ENCODE results near the gene RNASET2.
"Not testable (repeated sequence)": the region's sequence is repeated elsewhere in the genome, so short reads cannot be mapped to it uniquely, and the experiment has no call there.

Gene RNASET2

GRCh38 chr6:166915484-166915883 lies 40.9 kb downstream of the RNASET2 start:
- H3K27me3 ChIP-seq (ENCODE audit: control insufficient read depth in 2 of 2, insufficient read depth in 2 of 2, low read length in 2 of 2); H3K4me1 ChIP-seq (ENCODE audit: control insufficient read depth in 2 of 2, insufficient read depth in 2 of 2, low read length in 2 of 2); H3K4me3 ChIP-seq (ENCODE audit: low read length in 2 of 2); H3K9me3 ChIP-seq (ENCODE audit: control insufficient read depth in 2 of 2, low read length in 2 of 2); H3K36me3 ChIP-seq (ENCODE audit: control insufficient read depth in 2 of 2, insufficient read depth in 2 of 2, low read length in 2 of 2); H3K9ac ChIP-seq (ENCODE audit: low read depth in 1 of 2, low read length in 2 of 2); H3K27ac ChIP-seq (ENCODE audit: low read depth in 2 of 2, low read length in 2 of 2): not testable (repeated sequence)

DNA sequence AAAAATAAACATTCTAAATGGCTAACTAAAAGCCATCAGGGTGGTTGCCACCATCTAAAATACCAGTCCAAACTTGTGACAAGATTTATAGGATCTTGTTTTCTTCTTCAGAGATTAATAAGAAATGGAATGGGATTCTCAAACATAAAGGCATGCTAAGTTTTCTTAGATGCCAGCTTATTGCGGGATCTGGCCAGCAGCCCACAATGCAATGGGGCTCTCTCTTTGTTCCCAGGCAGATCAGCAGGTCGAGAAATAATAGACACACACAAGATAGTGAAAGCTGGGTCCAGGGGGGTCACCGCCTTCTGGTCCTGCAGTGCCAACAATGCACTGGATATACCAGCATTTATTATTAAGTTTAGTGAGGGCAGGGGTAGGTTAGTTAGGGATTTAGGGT lies 41.4 kb downstream of the RNASET2 start:
- H3K4me1 ChIP-seq (ENCODE audit: control insufficient read depth in 2 of 2, insufficient read depth in 2 of 2, low read length in 2 of 2); H3K4me3 ChIP-seq (ENCODE audit: low read length in 2 of 2); H3K27ac ChIP-seq (ENCODE audit: low read depth in 2 of 2, low read length in 2 of 2); H3K9ac ChIP-seq (ENCODE audit: low read depth in 1 of 2, low read length in 2 of 2); H3K27me3 ChIP-seq (ENCODE audit: control insufficient read depth in 2 of 2, insufficient read depth in 2 of 2, low read length in 2 of 2); H3K9me3 ChIP-seq (ENCODE audit: control insufficient read depth in 2 of 2, low read length in 2 of 2); H3K36me3 ChIP-seq (ENCODE audit: control insufficient read depth in 2 of 2, insufficient read depth in 2 of 2, low read length in 2 of 2): not testable (repeated sequence)

DNA sequence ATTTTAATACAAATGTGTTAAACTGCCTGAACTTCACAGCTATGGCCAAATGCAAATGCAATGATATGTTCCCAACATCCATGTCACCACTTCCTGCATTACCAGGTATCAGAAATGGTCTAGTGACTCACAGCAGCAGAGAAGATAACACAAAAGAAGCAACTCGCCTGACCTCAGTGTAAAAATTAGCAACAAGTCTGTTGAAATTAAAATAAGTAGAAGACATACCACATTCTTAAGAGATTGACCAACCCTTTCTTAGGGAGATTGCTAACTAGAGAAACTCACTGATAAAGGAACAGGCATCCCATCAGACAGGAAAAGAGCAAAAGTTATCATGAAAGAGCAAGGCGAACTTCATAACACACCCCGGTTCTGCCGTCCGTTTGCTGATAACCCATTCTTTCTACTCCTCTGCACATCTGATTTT lies 45.1 kb downstream of the RNASET2 start:
- H3K9me3 ChIP-seq (ENCODE audit: control insufficient read depth in 2 of 2, low read length in 2 of 2), result no peaks in the 10 kb centered on the region
- H3K4me1 ChIP-seq (ENCODE audit: control insufficient read depth in 2 of 2, insufficient read depth in 2 of 2, low read length in 2 of 2), result peaks cover 0 to 3% of the 10 kb centered on the region in 2 donors
- no peak overlapping the region for H3K9ac ChIP-seq (ENCODE audit: low read depth in 1 of 2, low read length in 2 of 2)
- no peaks in the 10 kb centered on the region for H3K27me3 ChIP-seq (ENCODE audit: control insufficient read depth in 2 of 2, insufficient read depth in 2 of 2, low read length in 2 of 2)
- H3K36me3 ChIP-seq (ENCODE audit: control insufficient read depth in 2 of 2, insufficient read depth in 2 of 2, low read length in 2 of 2), result no peaks in the 10 kb centered on the region
- no peak overlapping the region for H3K27ac ChIP-seq (ENCODE audit: low read depth in 2 of 2, low read length in 2 of 2)
- H3K4me3 ChIP-seq (ENCODE audit: low read length in 2 of 2), result no peak overlapping the region

DNA sequence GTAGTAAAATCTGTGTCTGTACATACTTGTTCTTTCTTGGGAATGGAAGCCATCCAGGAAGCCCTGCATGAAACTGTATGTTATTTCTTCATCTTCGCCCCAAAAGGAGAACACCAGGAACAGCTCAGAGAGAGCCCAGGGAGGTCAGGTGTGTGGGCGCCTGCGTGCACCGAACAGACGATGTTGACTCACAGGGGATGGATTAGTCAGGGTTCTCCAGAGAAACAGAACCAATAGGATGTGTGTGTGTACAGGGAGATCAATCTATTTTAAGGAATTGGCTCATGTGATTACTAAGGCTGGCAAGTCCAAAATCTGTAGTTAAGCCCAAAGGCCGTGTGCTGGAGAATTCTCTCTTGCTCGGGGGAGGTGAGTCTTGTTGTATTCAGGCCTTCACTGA lies 45.7 kb downstream of the RNASET2 start:
- H3K27ac ChIP-seq (ENCODE audit: low read depth in 2 of 2, low read length in 2 of 2), result no peak overlapping the region
- no peak overlapping the region for H3K9ac ChIP-seq (ENCODE audit: low read depth in 1 of 2, low read length in 2 of 2)
- H3K4me3 ChIP-seq (ENCODE audit: low read length in 2 of 2), result no peak overlapping the region
- H3K27me3 ChIP-seq (ENCODE audit: control insufficient read depth in 2 of 2, insufficient read depth in 2 of 2, low read length in 2 of 2), result no peaks in the 10 kb centered on the region
- H3K36me3 ChIP-seq (ENCODE audit: control insufficient read depth in 2 of 2, insufficient read depth in 2 of 2, low read length in 2 of 2), result no peaks in the 10 kb centered on the region
- H3K4me1 ChIP-seq (ENCODE audit: control insufficient read depth in 2 of 2, insufficient read depth in 2 of 2, low read length in 2 of 2), result peaks cover 0 to 3% of the 10 kb centered on the region in 2 donors
- H3K9me3 ChIP-seq (ENCODE audit: control insufficient read depth in 2 of 2, low read length in 2 of 2), result no peaks in the 10 kb centered on the region

- Histone ChIP-seq H3K9ac (ENCODE audit: low read depth in 1 of 2, low read length in 2 of 2) (no peak overlapping the region), H3K4me1 (ENCODE audit: control insufficient read depth in 2 of 2, insufficient read depth in 2 of 2, low read length in 2 of 2) (peaks cover 0 to 3% of the 10 kb centered on the region in 2 donors), H3K9me3 (ENCODE audit: control insufficient read depth in 2 of 2, low read length in 2 of 2) (no peaks in the 10 kb centered on the region), H3K27ac (ENCODE audit: low read depth in 2 of 2, low read length in 2 of 2) (no peak overlapping the region), H3K36me3 (ENCODE audit: control insufficient read depth in 2 of 2, insufficient read depth in 2 of 2, low read length in 2 of 2) (no peaks in the 10 kb centered on the region), H3K4me3 (ENCODE audit: low read length in 2 of 2) (no peak overlapping the region), H3K27me3 (ENCODE audit: control insufficient read depth in 2 of 2, insufficient read depth in 2 of 2, low read length in 2 of 2) (no peaks in the 10 kb centered on the region)
These were observed 47.5 kb downstream of the RNASET2 start for GRCh38 chr6:166908811-166909210.

DNA sequence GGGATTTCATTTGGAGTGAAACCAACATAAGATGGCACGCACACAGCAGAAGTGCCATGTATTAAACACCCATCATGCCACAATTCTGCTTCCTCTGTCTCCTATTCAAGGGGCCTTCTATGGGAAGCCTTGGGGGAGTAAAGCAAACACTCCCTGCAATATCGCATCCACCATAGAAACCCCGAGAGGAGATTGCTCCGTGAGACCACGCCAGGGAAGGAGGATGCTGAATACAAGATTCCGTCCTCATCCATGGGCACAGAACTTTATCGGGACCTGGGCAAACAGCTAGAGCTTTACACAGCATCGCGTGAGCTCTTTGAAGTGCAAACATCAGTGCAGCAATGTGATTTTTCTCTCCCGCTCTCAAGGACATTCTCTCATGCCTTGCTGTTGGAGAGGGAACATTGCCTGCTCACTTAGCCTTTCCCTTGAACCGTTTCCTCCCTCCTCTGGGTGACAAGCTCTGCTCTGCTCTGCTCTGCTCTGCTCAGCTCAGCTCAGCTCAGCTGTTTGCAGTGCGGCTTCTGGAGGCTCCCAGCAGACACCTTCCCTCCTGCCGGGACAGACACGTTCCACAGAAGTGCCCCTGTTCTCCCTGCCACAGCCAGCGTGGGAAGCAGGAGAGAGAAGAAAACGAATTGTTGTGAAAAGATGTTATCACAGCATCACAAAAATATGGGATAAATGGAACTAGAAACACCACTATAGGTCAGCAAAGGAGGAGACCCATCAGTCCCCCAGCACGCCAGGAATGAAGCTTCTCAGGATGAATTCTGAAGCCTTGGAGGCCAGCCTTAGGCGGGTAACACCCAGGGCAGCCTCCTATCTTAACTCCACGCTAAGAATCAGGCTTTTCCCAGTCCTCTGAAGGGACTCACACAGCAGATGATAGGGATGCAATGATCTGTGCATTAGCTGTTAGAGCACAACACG lies 48.2 kb downstream of the RNASET2 start:
- Histone ChIP-seq H3K4me1 (ENCODE audit: control insufficient read depth in 2 of 2, insufficient read depth in 2 of 2, low read length in 2 of 2) (peaks cover 0 to 3% of the 10 kb centered on the region in 2 donors), H3K27ac (ENCODE audit: low read depth in 2 of 2, low read length in 2 of 2) (no peak overlapping the region), H3K36me3 (ENCODE audit: control insufficient read depth in 2 of 2, insufficient read depth in 2 of 2, low read length in 2 of 2) (no peaks in the 10 kb centered on the region), H3K4me3 (ENCODE audit: low read length in 2 of 2) (no peak overlapping the region), H3K9ac (ENCODE audit: low read depth in 1 of 2, low read length in 2 of 2) (no peak overlapping the region), H3K9me3 (ENCODE audit: control insufficient read depth in 2 of 2, low read length in 2 of 2) (no peaks in the 10 kb centered on the region), H3K27me3 (ENCODE audit: control insufficient read depth in 2 of 2, insufficient read depth in 2 of 2, low read length in 2 of 2) (no peaks in the 10 kb centered on the region)

GRCh38 chr6:166907373-166907841 lies 48.9 kb downstream of the RNASET2 start:
- H3K9me3 ChIP-seq (ENCODE audit: control insufficient read depth in 2 of 2, low read length in 2 of 2), result no peaks in the 10 kb centered on the region
- no peaks in the 10 kb centered on the region for H3K27me3 ChIP-seq (ENCODE audit: control insufficient read depth in 2 of 2, insufficient read depth in 2 of 2, low read length in 2 of 2)
- no peaks in the 10 kb centered on the region for H3K36me3 ChIP-seq (ENCODE audit: control insufficient read depth in 2 of 2, insufficient read depth in 2 of 2, low read length in 2 of 2)
- H3K4me3 ChIP-seq (ENCODE audit: low read length in 2 of 2), result peak overlapping the region in 1 of 2 donors; percentile 17
- no peak overlapping the region for H3K27ac ChIP-seq (ENCODE audit: low read depth in 2 of 2, low read length in 2 of 2)
- H3K4me1 ChIP-seq (ENCODE audit: control insufficient read depth in 2 of 2, insufficient read depth in 2 of 2, low read length in 2 of 2), result peaks cover 0 to 3% of the 10 kb centered on the region in 2 donors
- H3K9ac ChIP-seq (ENCODE audit: low read depth in 1 of 2, low read length in 2 of 2), result no peak overlapping the region

GRCh38 chr6:166906376-166907044 lies 49.8 kb downstream of the RNASET2 start:
- no peaks in the 10 kb centered on the region for H3K27me3 ChIP-seq (ENCODE audit: control insufficient read depth in 2 of 2, insufficient read depth in 2 of 2, low read length in 2 of 2)
- no peaks in the 10 kb centered on the region for H3K36me3 ChIP-seq (ENCODE audit: control insufficient read depth in 2 of 2, insufficient read depth in 2 of 2, low read length in 2 of 2)
- no peak overlapping the region for H3K27ac ChIP-seq (ENCODE audit: low read depth in 2 of 2, low read length in 2 of 2)
- H3K9ac ChIP-seq (ENCODE audit: low read depth in 1 of 2, low read length in 2 of 2), result no peak overlapping the region
- H3K4me1 ChIP-seq (ENCODE audit: control insufficient read depth in 2 of 2, insufficient read depth in 2 of 2, low read length in 2 of 2), result peaks cover 0 to 3% of the 10 kb centered on the region in 2 donors
- H3K4me3 ChIP-seq (ENCODE audit: low read length in 2 of 2), result no peak overlapping the region
- no peaks in the 10 kb centered on the region for H3K9me3 ChIP-seq (ENCODE audit: control insufficient read depth in 2 of 2, low read length in 2 of 2)

DNA sequence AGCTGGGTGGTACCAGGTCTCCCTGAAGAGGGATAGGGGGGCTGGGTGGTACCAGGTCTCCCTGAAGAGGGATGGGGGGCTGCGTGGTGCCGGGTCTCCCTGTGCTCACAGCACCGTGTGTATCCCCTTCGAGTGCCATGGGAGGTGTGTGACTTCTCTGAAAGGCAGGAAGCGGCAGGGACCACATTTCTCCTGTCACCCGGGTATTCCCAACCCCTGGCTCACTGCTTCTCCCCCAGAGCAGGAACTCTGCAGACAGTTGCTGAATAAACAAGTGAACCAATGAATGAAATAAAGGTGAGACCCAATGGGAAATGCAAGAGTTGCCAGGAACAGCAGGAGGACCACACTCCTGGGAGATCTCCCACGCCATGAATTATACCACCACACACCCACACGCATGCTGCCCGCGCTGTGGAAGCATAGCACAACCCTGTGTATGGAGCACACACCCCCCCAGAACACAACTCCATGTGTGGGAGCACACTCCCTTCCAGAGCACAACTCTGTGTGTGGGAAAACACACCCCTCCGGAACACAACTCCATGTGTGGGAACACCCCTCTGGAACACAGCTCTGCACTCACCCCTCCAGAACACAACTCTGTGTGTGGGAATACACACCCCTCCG lies 50.7 kb downstream of the RNASET2 start:
- no peaks in the 10 kb centered on the region for H3K36me3 ChIP-seq (ENCODE audit: control insufficient read depth in 2 of 2, insufficient read depth in 2 of 2, low read length in 2 of 2)
- no peak overlapping the region for H3K4me3 ChIP-seq (ENCODE audit: low read length in 2 of 2)
- no peaks in the 10 kb centered on the region for H3K9me3 ChIP-seq (ENCODE audit: control insufficient read depth in 2 of 2, low read length in 2 of 2)

GRCh38 chr6:166905013-166905412 lies 51.3 kb downstream of the RNASET2 start:
- H3K9me3 ChIP-seq (ENCODE audit: control insufficient read depth in 2 of 2, low read length in 2 of 2), result no peaks in the 10 kb centered on the region
- no peak overlapping the region for H3K27ac ChIP-seq (ENCODE audit: low read depth in 2 of 2, low read length in 2 of 2)
- no peaks in the 10 kb centered on the region for H3K36me3 ChIP-seq (ENCODE audit: control insufficient read depth in 2 of 2, insufficient read depth in 2 of 2, low read length in 2 of 2)
- H3K27me3 ChIP-seq (ENCODE audit: control insufficient read depth in 2 of 2, insufficient read depth in 2 of 2, low read length in 2 of 2), result no peaks in the 10 kb centered on the region
- H3K4me3 ChIP-seq (ENCODE audit: low read length in 2 of 2), result no peak overlapping the region
- H3K9ac ChIP-seq (ENCODE audit: low read depth in 1 of 2, low read length in 2 of 2), result no peak overlapping the region
- H3K4me1 ChIP-seq (ENCODE audit: control insufficient read depth in 2 of 2, insufficient read depth in 2 of 2, low read length in 2 of 2), result peaks cover 0 to 3% of the 10 kb centered on the region in 2 donors

More for the DNA sequence above, 50.7 kb downstream of the RNASET2 start:
- peaks cover 0 to 3% of the 10 kb centered on the region in 2 donors for H3K4me1 ChIP-seq (ENCODE audit: control insufficient read depth in 2 of 2, insufficient read depth in 2 of 2, low read length in 2 of 2)
- H3K27ac ChIP-seq (ENCODE audit: low read depth in 2 of 2, low read length in 2 of 2), result no peak overlapping the region
- H3K9ac ChIP-seq (ENCODE audit: low read depth in 1 of 2, low read length in 2 of 2), result no peak overlapping the region
- no peaks in the 10 kb centered on the region for H3K27me3 ChIP-seq (ENCODE audit: control insufficient read depth in 2 of 2, insufficient read depth in 2 of 2, low read length in 2 of 2)
